ENCODE data around the gene RTP2. TPM values are rescaled to one million over a fixed set of nuclear protein-coding genes. Genes with fewer than 3 reads are reported as not detected.

The RTP2 gene
- total and polyA plus RNA-seq, 9 of the 15 experiments (the other 6 are each of a cell fraction or from before 2014, with no cell fraction given) = not detected

DNA sequence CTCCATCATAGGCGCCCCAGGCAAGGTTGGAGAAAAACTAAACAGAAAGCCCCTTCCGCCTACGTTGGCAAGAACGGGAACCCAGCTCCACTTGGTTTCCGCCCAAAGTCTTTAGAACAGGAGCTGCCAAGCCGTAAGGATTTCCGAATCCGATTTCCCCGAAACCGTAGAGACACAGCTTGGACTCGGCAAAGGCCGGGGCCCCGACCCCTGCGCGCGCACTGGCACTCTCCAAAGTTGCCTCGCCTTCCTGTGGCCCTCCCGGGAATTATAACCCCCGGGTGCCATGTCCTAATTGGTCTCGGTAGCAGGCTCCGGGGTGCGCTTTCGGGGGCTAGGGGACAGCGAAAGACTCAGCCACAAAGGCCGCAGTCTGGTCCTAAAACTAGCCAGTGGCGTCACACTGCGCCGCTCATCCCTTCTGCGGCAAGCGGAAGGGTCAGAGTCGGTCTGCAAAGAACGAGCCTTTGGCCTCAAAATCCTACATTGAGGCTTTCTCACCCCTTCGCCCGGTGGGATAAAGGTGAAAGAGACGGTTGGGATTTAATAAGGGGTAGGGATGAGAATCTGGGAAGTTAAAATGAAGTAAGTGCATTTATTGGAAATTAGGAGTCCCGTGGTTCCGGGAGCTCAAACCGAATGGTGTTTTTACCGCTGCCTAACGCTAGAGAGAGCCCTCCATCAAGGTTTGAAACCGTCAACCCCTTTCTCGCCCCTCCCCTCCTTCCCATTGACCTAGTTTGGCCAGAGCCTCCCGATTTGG, 36.2 kb upstream of the RTP2 start:
- intact Hi-C loops (cut with micrococcal nuclease) = loop anchor here (1.0 kb wide), 2 partner anchors 1216 to 1410 kb away; no protein-coding TSS in a partner anchor
- Histone ChIP-seq H3K79me2 (ENCODE audit: control insufficient read depth, insufficient read depth, low read length) (peaks cover 15% of the 10 kb centered on the region), H3K9me1 (ENCODE audit: control insufficient read depth, insufficient read depth, low read length) (no peaks in the 10 kb centered on the region), H3K9ac (ENCODE audit: insufficient read depth in 1 of 2, low read depth in 2 of 2, low read length in 2 of 2) (peak overlapping the region; percentile 39 to 83; a peak in 3 of 4 replicates), H3K9me3 (replicated peaks; ENCODE audit: control insufficient read depth, insufficient read depth, low read depth, low read length) (no peaks in the 10 kb centered on the region), H3K36me3 (ENCODE audit: control insufficient read depth, insufficient read depth, low read length) (no peaks in the 10 kb centered on the region), H2AFZ (ENCODE audit: low read depth, low read length) (peak overlapping the region; percentile 92), H3K4me2 (ENCODE audit: insufficient read depth, low read length) (peak overlapping the region; percentile 72), H3K27ac (ENCODE audit: extremely low read depth, low read depth, low read length) (no peak overlapping the region), H3K27me3 (ENCODE audit: control insufficient read depth in 2 of 2, insufficient read depth in 2 of 2, low read length in 2 of 2) (peaks cover 0 to 13% of the 10 kb centered on the region in 2 experiments; a peak in 1 of 5 replicates), H3K4me1 (replicated peaks in 1 of 2; ENCODE audit: control insufficient read depth in 2 of 2, insufficient read depth in 2 of 2, low read length in 2 of 2) (peaks cover 43 to 64% of the 10 kb centered on the region in 2 experiments), H3K4me3 (peak overlapping the region; percentile 38), H4K20me1 (replicated peaks; ENCODE audit: control insufficient read depth, insufficient read depth, low read length) (peaks cover 19% of the 10 kb centered on the region)
- FAIRE-seq (peak; percentile 89), ATAC-seq (peak; percentile 68), DNase-seq (ENCODE audit: extremely low read depth in 1 of 4, low spot score in 3 of 4) (peak; percentile 75 to 86 (median 80))
- in situ Hi-C loops (cut with MboI) = loop anchor here (25.0 kb wide), 1 partner anchor 1399 kb away; no protein-coding TSS in a partner anchor
- 7% methylated on average over 40 of the region's 43 CpGs for WGBS (ENCODE audit: insufficient coverage, low coverage, missing lambda C conversion rate)
- ChIA-PET POLR2A (interaction anchor here (0.7 to 1.4 kb wide), 5 partner anchors 13 to 1217 kb away, joined by 3 to 5 read pairs (median 3); no protein-coding TSS in a partner anchor), CTCF (ENCODE audit: low intra/inter-chr PET ratio) (interaction anchor here (0.6 to 5.4 kb wide), 4 partner anchors 9 to 1216 kb away, joined by 3 to 39 read pairs (median 3); no protein-coding TSS in a partner anchor)
- BruUV-seq (replicated peaks) = no TSS peak
- TF ChIP-seq, protein P1, sequence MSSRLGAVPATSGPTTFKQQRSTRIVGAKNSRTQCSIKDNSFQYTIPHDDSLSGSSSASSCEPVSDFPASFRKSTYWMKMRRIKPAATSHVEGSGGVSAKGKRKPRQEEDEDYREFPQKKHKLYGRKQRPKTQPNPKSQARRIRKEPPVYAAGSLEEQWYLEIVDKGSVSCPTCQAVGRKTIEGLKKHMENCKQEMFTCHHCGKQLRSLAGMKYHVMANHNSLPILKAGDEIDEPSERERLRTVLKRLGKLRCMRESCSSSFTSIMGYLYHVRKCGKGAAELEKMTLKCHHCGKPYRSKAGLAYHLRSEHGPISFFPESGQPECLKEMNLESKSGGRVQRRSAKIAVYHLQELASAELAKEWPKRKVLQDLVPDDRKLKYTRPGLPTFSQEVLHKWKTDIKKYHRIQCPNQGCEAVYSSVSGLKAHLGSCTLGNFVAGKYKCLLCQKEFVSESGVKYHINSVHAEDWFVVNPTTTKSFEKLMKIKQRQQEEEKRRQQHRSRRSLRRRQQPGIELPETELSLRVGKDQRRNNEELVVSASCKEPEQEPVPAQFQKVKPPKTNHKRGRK (tag; IDR thresholded peaks at IDR 0.05) = peak; percentile 89
- TF ChIP-seq CC2D1A (IDR thresholded peaks at IDR 0.05) = peak; percentile 40; the same call in 1 of the 2 replicates
- TF ChIP-seq, protein P2, sequence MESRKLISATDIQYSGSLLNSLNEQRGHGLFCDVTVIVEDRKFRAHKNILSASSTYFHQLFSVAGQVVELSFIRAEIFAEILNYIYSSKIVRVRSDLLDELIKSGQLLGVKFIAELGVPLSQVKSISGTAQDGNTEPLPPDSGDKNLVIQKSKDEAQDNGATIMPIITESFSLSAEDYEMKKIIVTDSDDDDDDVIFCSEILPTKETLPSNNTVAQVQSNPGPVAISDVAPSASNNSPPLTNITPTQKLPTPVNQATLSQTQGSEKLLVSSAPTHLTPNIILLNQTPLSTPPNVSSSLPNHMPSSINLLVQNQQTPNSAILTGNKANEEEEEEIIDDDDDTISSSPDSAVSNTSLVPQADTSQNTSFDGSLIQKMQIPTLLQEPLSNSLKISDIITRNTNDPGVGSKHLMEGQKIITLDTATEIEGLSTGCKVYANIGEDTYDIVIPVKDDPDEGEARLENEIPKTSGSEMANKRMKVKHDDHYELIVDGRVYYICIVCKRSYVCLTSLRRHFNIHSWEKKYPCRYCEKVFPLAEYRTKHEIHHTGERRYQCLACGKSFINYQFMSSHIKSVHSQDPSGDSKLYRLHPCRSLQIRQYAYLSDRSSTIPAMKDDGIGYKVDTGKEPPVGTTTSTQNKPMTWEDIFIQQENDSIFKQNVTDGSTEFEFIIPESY (CRISPR knock-in tag; IDR thresholded peaks at IDR 0.05) = peak; percentile 81; the same call in 1 of the 2 replicates
- 0 out of 2 replicates have a peak, but pooled peaks have one; percentile 31 for TF ChIP-seq ATF7 (IDR thresholded peaks at IDR 0.05)
- TF ChIP-seq HNRNPLL (IDR thresholded peaks at IDR 0.05; ENCODE audit: low read depth, low read length, poor library complexity, severe bottlenecking) = peak; percentile 22
- TF ChIP-seq, protein P3, sequence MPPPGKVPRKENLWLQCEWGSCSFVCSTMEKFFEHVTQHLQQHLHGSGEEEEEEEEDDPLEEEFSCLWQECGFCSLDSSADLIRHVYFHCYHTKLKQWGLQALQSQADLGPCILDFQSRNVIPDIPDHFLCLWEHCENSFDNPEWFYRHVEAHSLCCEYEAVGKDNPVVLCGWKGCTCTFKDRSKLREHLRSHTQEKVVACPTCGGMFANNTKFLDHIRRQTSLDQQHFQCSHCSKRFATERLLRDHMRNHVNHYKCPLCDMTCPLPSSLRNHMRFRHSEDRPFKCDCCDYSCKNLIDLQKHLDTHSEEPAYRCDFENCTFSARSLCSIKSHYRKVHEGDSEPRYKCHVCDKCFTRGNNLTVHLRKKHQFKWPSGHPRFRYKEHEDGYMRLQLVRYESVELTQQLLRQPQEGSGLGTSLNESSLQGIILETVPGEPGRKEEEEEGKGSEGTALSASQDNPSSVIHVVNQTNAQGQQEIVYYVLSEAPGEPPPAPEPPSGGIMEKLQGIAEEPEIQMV (tag; conservative IDR thresholded peaks at IDR 0.05; ENCODE audit: low read depth) = peak; percentile 66; the same call in 1 of the 2 replicates
- TF ChIP-seq, protein P4, sequence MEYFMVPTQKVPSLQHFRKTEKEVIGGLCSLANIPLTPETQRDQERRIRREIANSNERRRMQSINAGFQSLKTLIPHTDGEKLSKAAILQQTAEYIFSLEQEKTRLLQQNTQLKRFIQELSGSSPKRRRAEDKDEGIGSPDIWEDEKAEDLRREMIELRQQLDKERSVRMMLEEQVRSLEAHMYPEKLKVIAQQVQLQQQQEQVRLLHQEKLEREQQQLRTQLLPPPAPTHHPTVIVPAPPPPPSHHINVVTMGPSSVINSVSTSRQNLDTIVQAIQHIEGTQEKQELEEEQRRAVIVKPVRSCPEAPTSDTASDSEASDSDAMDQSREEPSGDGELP (CRISPR knock-in tag; IDR thresholded peaks at IDR 0.05; ENCODE audit: borderline replicate concordance) = 0 out of 2 replicates have a peak, but pooled peaks have one; percentile 10
- no peak for TF ChIP-seq ZNF133 (CRISPR knock-in tag; IDR thresholded peaks at IDR 0.05)
- TF ChIP-seq RBM22 (IDR thresholded peaks at IDR 0.05; ENCODE audit: low read depth, low read length, poor library complexity, severe bottlenecking) = no peak
- no peak for TF ChIP-seq CREB1 (IDR thresholded peaks at IDR 0.05)
- no peak; the same call in 1 of the 2 replicates for TF ChIP-seq CREB1 (CRISPR knock-in tag; IDR thresholded peaks at IDR 0.05)
- no peak for TF ChIP-seq HIVEP1 (CRISPR knock-in tag; IDR thresholded peaks at IDR 0.05)

Measured in K562 (cell line).